Activated T-helper 1 cell treated with anti-CD3 and anti-CD28 coated beads, Interleukin-2, amount 50 U/mL, for 16 hours (primary cell): ENCODE results near the gene CPEB4.

Source experiments
- DNase-seq, 2 donors: peaks; one replicate each; pipeline ENCODE4 v3.0.0-alpha.2; 2020; ENCODE audit warnings: low read depth in 1 of 2, low spot score in 1 of 2

The CPEB4 gene

GRCh38 chr5:173972607-173972924 is 84.4 kb downstream of the CPEB4 start:
- DNase-seq: no peak

- peak; percentile 42 to 50 for DNase-seq
These were observed 84.9 kb downstream of the CPEB4 start for GRCh38 chr5:173972925-173973615.

- no peak for DNase-seq
These were observed 85.4 kb downstream of the CPEB4 start for GRCh38 chr5:173973616-173973969.

GRCh38 chr5:173974688-173975239 is 86.6 kb downstream of the CPEB4 start:
- no peak for DNase-seq

GRCh38 chr5:173981185-173981761 is 93.1 kb downstream of the CPEB4 start:
- DNase-seq: no peak

- no peak for DNase-seq
These were observed 96.1 kb downstream of the CPEB4 start for GRCh38 chr5:173984218-173984617.

GRCh38 chr5:173988554-173989431 is 100.6 kb downstream of the CPEB4 start, which contains the start of gene C5orf47:
Gene C5orf47 (plus strand): TSS chr5:173989170. CDS start chr5:173989264, 94 bp downstream.
- no peak for DNase-seq

- no peak for DNase-seq
These were observed 101.4 kb downstream of the CPEB4 start for GRCh38 chr5:173989432-173990082.

GRCh38 chr5:173997331-173997730 is 109.2 kb downstream of the CPEB4 start:
- no peak for DNase-seq

GRCh38 chr5:173998531-173998930 is 110.4 kb downstream of the CPEB4 start:
- no peak for DNase-seq

- DNase-seq: no peak
These were observed 111.9 kb downstream of the CPEB4 start for GRCh38 chr5:174000076-174000475.

- no peak for DNase-seq
These were observed 115.6 kb downstream of the CPEB4 start for GRCh38 chr5:174003795-174004194.

- DNase-seq: no peak
These were observed 120.8 kb downstream of the CPEB4 start for GRCh38 chr5:174008922-174009321.

- DNase-seq: no peak
These were observed 122.2 kb downstream of the CPEB4 start for GRCh38 chr5:174010365-174010764.

GRCh38 chr5:174011441-174011840 is 123.3 kb downstream of the CPEB4 start:
- no peak for DNase-seq
